ENCODE measurements around the gene PRDM2.

DNA sequence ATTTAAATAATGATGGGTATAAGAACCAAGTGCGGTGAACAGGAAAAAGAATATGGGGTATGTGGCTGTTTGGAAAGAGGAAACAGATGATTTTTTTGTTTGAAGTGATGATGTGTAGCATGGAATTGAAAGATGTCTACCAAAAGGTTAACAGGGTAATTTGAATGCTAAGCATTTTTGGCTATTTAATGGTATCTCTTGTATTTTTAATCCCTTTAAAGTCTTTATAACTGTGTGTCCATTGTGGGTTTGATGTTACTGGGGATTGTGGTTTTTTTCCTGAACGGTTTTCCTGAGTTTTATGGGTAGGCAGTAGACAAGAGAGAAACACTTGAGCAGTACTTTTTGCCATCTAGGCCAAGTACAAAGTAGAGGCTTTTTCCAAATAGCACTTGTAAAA, 63.2 kb downstream of the PRDM2 start:
- TF ChIP-seq EZH2 (IDR thresholded peaks at IDR 0.05; ENCODE audit: low read length), result no peak
- TF ChIP-seq, protein P1, sequence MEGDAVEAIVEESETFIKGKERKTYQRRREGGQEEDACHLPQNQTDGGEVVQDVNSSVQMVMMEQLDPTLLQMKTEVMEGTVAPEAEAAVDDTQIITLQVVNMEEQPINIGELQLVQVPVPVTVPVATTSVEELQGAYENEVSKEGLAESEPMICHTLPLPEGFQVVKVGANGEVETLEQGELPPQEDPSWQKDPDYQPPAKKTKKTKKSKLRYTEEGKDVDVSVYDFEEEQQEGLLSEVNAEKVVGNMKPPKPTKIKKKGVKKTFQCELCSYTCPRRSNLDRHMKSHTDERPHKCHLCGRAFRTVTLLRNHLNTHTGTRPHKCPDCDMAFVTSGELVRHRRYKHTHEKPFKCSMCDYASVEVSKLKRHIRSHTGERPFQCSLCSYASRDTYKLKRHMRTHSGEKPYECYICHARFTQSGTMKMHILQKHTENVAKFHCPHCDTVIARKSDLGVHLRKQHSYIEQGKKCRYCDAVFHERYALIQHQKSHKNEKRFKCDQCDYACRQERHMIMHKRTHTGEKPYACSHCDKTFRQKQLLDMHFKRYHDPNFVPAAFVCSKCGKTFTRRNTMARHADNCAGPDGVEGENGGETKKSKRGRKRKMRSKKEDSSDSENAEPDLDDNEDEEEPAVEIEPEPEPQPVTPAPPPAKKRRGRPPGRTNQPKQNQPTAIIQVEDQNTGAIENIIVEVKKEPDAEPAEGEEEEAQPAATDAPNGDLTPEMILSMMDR (optimal IDR thresholded peaks at IDR 0.05 in 1 of 3, IDR thresholded peaks at IDR 0.05 in 1 of 3, conservative IDR thresholded peaks at IDR 0.05 in 1 of 3; ENCODE audit: extremely low read depth in 1 of 3, insufficient read depth in 2 of 3, low read length in 3 of 3), result no peak

Data from keratinocyte (primary cell).